HG03439 (cell line): ENCODE results near the gene RALB.
A peak's percentile ranks its signal among the peaks of the same experiment; 100 is the strongest.
"Not testable (repeated sequence)": the region's sequence is repeated elsewhere in the genome, so short reads cannot be mapped to it uniquely, and the experiment has no call there.

Experiments used
- ATAC-seq: cut with Tn5 transposase; IDR thresholded peaks from one replicate; pipeline ENCODE4 v1.9.1; 2021; ENCODE audit warnings: mild to moderate bottlenecking, moderate library complexity; ENCODE audit not compliant: unreplicated experiment

The RALB gene

GRCh38 chr2:120290737-120291136 is 38.1 kb downstream of the RALB start:
- ATAC-seq, result no peak

DNA sequence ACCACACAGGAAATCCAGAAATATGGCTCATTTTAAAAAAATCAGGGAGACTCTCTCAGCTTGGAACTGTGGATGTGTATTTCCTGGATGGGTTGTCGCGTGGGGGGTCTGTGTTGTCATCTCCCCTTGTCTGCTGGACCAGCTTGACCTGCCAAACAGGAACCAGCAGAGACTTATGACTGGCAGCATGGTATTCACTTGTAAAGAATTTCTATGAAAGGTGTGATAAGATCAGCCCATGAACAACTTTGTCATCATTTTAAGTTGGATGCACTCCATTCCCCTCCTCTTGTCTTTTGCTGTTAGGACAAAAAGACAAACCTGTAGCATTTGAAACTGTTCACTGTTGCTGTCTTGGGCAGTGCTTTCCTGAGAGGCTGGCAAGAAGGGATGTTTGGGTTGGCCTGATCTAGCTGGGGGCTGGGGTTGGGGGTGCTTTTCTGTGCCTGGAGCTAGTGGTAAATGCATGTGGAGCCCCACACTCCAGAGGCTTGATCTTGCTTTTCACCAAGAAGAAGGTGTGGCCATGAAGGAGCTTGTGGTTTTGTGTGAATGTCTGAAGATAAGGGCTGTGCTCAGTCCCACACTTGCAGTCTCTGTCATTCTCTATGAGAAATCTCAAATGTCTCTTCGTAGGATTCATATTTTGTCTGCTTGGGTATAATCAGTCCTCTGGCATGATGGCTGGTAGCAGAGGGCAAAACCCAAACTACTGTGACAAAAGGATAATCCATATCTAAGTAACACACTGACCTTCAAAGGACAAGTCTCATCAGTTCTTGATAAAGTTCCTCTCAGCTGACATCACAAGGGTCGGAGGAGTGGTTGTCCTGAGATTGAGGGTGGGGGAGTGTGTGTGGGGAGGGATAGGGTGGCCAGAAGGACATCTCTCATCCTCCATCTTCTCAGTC is 39.0 kb downstream of the RALB start:
- no peak for ATAC-seq

GRCh38 chr2:120293096-120294007 is 40.7 kb downstream of the RALB start:
- no peak for ATAC-seq

- peak; percentile 79 for ATAC-seq
Measured at GRCh38 chr2:120294008-120294340, 41.3 kb downstream of the RALB start.

- ATAC-seq, result no peak
Measured at GRCh38 chr2:120298173-120298835, 45.7 kb downstream of the RALB start.

DNA sequence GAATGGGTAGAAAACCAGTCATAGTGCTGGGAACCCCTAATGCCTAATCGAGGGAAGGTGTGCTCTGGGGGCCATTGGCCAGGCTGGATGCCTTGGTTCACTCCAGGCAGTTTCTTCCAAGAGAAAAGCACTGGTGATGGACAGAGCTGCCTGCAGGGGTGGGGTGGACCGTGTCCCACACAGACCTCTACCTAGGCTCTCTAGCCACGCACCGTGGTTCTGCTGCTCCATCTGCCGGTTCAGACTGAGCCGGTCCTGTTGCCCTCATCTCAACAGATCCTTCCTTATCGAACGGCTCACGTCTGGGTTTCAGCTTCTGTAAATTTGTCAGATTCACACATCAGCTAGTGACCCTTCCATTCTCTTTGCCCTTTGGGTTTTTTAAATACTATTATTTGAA is 46.4 kb downstream of the RALB start:
- ATAC-seq, result no peak

DNA sequence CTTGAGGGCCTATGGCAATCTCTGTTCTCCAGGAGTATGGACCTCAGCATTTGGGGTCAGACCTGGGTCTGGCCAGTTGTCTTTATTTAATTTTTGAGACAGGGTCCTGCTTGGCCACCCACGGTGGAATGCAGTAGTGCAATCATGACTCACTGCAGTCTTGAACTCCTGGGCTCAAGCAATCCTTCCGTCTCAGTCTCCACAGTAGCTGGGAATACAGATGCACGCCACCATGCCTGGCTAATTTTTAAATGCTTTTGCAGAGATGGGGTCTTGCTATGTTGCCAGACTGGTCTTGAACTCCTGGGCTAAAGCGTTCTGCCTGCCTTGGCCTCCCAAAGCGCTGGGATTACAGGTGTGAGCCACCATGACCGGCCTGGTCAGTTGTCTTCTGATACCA is 46.9 kb downstream of the RALB start:
- ATAC-seq, result no peak

- no peak for ATAC-seq
Measured at GRCh38 chr2:120300385-120300784, 47.7 kb downstream of the RALB start.

- ATAC-seq, result no peak
Measured at GRCh38 chr2:120301284-120301683, 48.6 kb downstream of the RALB start.

DNA sequence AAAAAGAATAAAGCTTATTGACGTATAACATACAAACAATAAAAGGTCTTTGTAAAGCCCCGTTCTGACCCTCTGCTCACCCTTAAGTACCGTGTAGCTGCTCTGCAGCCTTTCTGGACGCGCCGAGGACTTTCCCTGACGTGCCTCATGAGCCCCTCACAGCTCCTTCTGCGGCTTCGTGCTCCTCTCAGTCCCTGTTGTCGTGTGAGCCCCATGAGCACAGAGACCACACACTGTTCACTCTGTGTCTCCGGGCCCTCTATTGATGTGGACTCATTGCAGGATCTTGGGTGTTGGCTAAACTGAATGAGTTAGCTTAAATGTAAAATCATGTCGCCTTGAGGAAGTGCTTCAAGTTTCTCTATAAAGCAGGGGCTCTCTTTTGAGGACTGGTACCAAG is 49.6 kb downstream of the RALB start:
- ATAC-seq, result no peak

- ATAC-seq, result no peak
Measured at GRCh38 chr2:120303177-120303576, 50.5 kb downstream of the RALB start.

DNA sequence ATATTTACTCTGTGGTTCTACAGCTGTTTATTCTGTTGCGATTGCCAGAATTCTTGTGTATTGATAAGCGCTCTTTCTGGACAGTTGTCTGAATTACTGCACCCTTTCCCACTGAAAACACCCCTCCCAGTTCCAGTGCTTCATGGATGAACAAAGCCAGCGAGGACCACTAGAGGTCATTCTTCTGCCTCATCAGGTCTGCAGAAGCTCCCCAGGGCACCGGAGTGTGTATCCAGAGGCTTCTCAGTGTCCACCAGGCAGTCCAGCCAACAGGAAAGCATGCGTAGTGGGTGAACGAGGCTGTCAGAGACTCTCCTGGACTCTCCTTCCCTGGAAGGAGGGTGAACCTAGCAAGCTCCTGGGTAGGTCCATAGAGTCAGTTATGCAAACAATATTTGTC is 52.6 kb downstream of the RALB start:
- ATAC-seq, result no peak

GRCh38 chr2:120305937-120306490 is 53.4 kb downstream of the RALB start:
- no peak for ATAC-seq

DNA sequence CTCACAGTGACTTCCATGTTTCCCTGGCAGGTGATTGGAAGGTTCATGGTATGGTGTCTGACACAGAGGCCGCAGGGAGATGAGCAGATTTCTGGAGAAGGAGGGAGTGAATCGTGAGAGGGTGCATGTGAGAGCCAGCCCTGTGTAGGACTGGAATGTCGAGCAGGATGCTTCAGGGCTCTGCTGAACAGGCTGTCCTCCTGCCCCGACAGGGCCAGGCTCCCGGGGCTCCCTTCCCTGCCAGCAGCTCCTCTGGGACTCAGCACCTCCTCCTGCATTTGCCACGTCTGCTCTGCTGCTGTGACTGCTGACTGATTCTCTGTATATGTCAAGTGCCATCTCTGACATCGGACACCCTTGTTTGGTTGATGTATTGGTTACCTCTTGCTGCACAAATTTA is 54.8 kb downstream of the RALB start:
- ATAC-seq, result no peak

GRCh38 chr2:120308038-120308910 is 55.6 kb downstream of the RALB start:
- ATAC-seq, result peak; percentile 48

- peak; percentile 42 for ATAC-seq
Measured at GRCh38 chr2:120310136-120310535, 57.5 kb downstream of the RALB start.

GRCh38 chr2:120310841-120311240 is 58.2 kb downstream of the RALB start:
- not testable (repeated sequence) for ATAC-seq

GRCh38 chr2:120312076-120312475 is 59.4 kb downstream of the RALB start:
- ATAC-seq, result no peak

DNA sequence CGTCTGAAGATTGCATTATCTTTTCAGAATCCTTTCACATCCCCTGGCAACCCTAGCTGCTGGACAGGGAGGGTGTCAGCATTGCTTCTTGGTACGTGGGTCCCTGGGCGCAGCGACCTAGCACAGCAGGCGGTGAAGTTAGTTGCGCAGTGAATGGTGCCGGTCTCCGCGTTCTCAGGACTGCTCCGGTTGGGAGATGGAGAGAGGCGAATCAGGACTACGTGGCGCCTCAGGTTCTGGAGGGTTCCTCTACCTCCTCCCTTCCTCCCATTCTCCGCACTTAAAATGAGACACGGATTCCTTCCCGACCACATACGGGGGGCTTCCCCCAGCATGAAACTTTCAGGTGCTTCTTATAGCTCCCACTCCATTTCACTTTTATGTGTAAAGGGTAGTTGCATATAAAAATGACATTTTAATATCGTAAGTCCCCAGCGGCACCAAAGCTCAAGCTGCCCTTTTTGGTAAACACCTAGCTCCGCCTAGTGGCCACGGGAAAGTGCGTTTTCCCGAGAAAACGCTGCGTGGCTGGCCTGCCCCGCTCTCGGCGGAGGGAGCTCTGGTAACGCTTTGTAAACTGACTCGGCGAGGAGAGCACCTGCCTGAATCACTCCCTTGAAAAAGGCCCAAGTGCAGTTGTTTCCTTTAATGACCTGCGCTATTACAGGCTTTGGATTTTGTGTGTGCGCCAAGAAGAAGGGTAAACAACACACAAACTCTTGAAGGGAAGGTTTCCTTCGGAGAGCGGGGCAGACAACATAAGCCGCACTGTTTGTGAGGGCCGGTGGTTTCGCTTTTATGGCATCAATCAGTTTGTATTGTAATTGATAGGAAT is 60.4 kb downstream of the RALB start:
- ATAC-seq, result no peak
